ENCODE results near the gene HSP90AB1. TPM values are rescaled to one million over a fixed set of nuclear protein-coding genes. Genes with fewer than 3 reads are reported as not detected.
A peak's percentile ranks its signal among the peaks of the same experiment; 100 is the strongest.

The HSP90AB1 gene
- total and polyA plus RNA-seq, 9 of the 15 experiments (the other 6 are each of a cell fraction or from before 2014, with no cell fraction given), result 1,780 to 3,358 (median 2,262) TPM

GRCh38 chr6:44237813-44238433 lies 9.0 kb upstream of the HSP90AB1 start (continued):
- TF ChIP-seq THRAP3 (IDR thresholded peaks at IDR 0.05; ENCODE audit: borderline replicate concordance), result no peak; the same call in 1 of the 2 replicates
- TF ChIP-seq, protein P1, sequence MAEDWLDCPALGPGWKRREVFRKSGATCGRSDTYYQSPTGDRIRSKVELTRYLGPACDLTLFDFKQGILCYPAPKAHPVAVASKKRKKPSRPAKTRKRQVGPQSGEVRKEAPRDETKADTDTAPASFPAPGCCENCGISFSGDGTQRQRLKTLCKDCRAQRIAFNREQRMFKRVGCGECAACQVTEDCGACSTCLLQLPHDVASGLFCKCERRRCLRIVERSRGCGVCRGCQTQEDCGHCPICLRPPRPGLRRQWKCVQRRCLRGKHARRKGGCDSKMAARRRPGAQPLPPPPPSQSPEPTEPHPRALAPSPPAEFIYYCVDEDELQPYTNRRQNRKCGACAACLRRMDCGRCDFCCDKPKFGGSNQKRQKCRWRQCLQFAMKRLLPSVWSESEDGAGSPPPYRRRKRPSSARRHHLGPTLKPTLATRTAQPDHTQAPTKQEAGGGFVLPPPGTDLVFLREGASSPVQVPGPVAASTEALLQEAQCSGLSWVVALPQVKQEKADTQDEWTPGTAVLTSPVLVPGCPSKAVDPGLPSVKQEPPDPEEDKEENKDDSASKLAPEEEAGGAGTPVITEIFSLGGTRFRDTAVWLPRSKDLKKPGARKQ (CRISPR knock-in tag; IDR thresholded peaks at IDR 0.05), result no peak
- no peak for TF ChIP-seq ELK1 (CRISPR knock-in tag; IDR thresholded peaks at IDR 0.05)
- no peak for TF ChIP-seq ZNF695 (CRISPR knock-in tag; IDR thresholded peaks at IDR 0.05)
- peak; percentile 64 to 76; a peak in 3 of 4 replicates for TF ChIP-seq HDAC1 (IDR thresholded peaks at IDR 0.05)
- peak; percentile 8; the same call in 1 of the 2 replicates for TF ChIP-seq EP300 (IDR thresholded peaks at IDR 0.05; ENCODE audit: low read length)
- no peak for TF ChIP-seq ZNF311 (CRISPR knock-in tag; IDR thresholded peaks at IDR 0.05)
- TF ChIP-seq HLTF (IDR thresholded peaks at IDR 0.05), result peak; percentile 89; the same call in 1 of the 2 replicates
- peak; percentile 89 for TF ChIP-seq ERF (CRISPR knock-in tag; IDR thresholded peaks at IDR 0.05)
- TF ChIP-seq FUS (optimal IDR thresholded peaks at IDR 0.05; ENCODE audit: low read depth, low read length), result peak; percentile 68
- no peak for TF ChIP-seq MECOM (CRISPR knock-in tag; IDR thresholded peaks at IDR 0.05)
- TF ChIP-seq THAP12 (CRISPR knock-in tag; IDR thresholded peaks at IDR 0.05), result peak; percentile 88
- TF ChIP-seq ZNF583 (CRISPR knock-in tag; IDR thresholded peaks at IDR 0.05), result no peak
- no peak for TF ChIP-seq XRCC4 (IDR thresholded peaks at IDR 0.05; ENCODE audit: extremely low read depth, insufficient read depth, insufficient read length)
- peak; percentile 41; the same call in 1 of the 2 replicates for TF ChIP-seq HCFC1 (IDR thresholded peaks at IDR 0.05; ENCODE audit: low read depth, low read length)
- no peak for TF ChIP-seq ZNF239 (CRISPR knock-in tag; IDR thresholded peaks at IDR 0.05)
- TF ChIP-seq BDP1 (IDR thresholded peaks at IDR 0.05; ENCODE audit: insufficient read depth, insufficient read length), result no peak
- no peak for TF ChIP-seq TFAM (CRISPR knock-in tag; conservative IDR thresholded peaks at IDR 0.05)
- peak; percentile 85 for TF ChIP-seq VEZF1 (CRISPR knock-in tag; IDR thresholded peaks at IDR 0.05)
- 0 out of 2 replicates have a peak, but pooled peaks have one; percentile 17 for TF ChIP-seq ZSCAN29 (IDR thresholded peaks at IDR 0.05)
- no peak; the same call in 1 of the 2 replicates for TF ChIP-seq KLF6 (CRISPR knock-in tag; IDR thresholded peaks at IDR 0.05; ENCODE audit: borderline replicate concordance)
- no peak for TF ChIP-seq BCL6 (CRISPR knock-in tag; IDR thresholded peaks at IDR 0.05)
- TF ChIP-seq ZBTB7A (IDR thresholded peaks at IDR 0.05; ENCODE audit: borderline replicate concordance, control insufficient read depth, low read depth, low read length), result peak; percentile 98
- no peak for TF ChIP-seq TCF7L2 (IDR thresholded peaks at IDR 0.05; ENCODE audit: low read depth, low read length)

Data from K562 (cell line).